Measurements from ENCODE around the gene PKD2L1. TPM values are rescaled to one million over a fixed set of nuclear protein-coding genes. Genes with fewer than 3 reads are reported as not detected.
A peak's percentile ranks its signal among the peaks of the same experiment; 100 is the strongest.

PKD2L1 gene
- total and polyA plus RNA-seq, 10 of the 15 experiments (the other 5 are each of a cell fraction or from before 2014, with no cell fraction given): 0.05 to 0.17 (median 0.08) TPM; not detected in 6

DNA sequence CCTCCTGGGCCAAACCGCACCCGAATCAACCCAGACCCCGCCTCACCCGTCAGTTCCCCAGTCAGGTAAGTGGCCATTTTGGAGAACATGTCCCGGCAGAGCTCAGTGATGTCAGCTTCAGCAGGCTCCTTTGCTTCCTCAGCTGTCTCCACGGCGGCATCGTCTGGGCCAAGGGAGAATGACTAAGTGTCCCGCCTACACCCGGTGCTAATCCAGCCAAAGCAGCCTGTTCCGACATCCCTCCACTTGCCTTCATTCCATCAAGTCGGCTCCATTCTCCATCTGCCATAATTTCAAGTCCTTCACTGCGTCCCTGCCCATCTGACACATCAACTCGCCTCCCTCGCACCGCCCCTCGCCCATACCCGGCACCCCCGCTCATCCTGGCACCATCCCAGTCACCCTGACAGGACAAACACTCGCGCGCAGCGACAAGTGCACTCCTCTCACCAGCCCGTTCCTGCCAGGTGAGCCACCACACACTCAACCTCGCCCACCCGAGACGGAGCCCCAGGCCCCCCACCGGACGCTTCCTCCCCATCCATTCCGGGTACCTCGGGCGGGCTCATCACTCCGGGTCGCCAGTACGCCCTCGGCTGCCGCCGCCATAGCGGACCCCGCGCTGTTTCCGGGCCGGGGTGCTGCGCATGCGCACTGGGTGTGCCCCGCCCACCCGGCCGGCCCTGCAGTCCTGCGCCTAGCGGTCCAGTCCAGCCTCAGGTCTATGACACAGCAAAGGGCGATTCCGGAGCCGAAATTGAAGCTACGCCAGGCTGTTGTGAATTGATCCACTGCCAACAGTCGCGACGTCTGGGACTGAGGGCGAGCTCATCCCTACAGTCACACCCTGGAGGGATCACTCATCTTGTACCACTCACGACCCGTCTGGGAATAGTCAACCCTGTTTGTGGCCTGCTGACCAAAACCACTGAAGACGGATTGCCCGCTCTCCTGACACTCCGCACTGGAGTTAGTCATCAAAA, 43.7 kb downstream of the PKD2L1 start, which contains the start of gene BLOC1S2:
BLOC1S2 (minus strand) TSS at position 630 of the 983 bp plus-strand sequence; CDS start at position 609, 21 bp downstream.
- Histone ChIP-seq H2AFZ (ENCODE audit: control insufficient read depth, low read depth, low read length) (peak within 1 kb of the TSS; percentile 98), H3K36me3 (ENCODE audit: control insufficient read depth in 2 of 2, insufficient read depth in 2 of 2, low read length in 1 of 2) (peaks cover 0 to 7% of the 10 kb centered on the region in 2 experiments; a peak in 2 of 4 replicates), H4K20me1 (ENCODE audit: control insufficient read depth, insufficient read depth) (no peaks in the 10 kb centered on the region), H3K27ac (ENCODE audit: control insufficient read depth, insufficient read depth) (peak within 1 kb of the TSS; percentile 92), H3K4me1 (ENCODE audit: control insufficient read depth, insufficient read depth, low read length) (peaks cover 8% of the 10 kb centered on the region; the same call in 1 of the 2 replicates), H3K27me3 (replicated peaks in 1 of 2; ENCODE audit: control insufficient read depth in 2 of 2, insufficient read depth in 2 of 2, low read length in 1 of 2) (no peaks in the 10 kb centered on the region), H3K4me2 (ENCODE audit: control insufficient read depth, insufficient read depth) (peak within 1 kb of the TSS; percentile 96), H3K4me3 (peak within 1 kb of the TSS; percentile 92), H3K79me2 (ENCODE audit: control insufficient read depth, insufficient read depth, low read length) (peaks cover 47% of the 10 kb centered on the region), H3K9ac (ENCODE audit: control insufficient read depth, insufficient read depth, low read length) (peak within 1 kb of the TSS; percentile 97), H3K9me3 (replicated peaks; ENCODE audit: control insufficient read depth, insufficient read depth, low read length) (no peaks in the 10 kb centered on the region)
- ChIA-PET SMC1A (ENCODE audit: uncharacterized antibody, unreplicated experiment) (interaction anchor here (0.5 to 1.6 kb wide), 2 partner anchors 15 to 49 kb away, joined by 4 read pairs; no protein-coding TSS in a partner anchor), RAD21 (ENCODE audit: unreplicated experiment) (interaction anchor here (1.0 to 1.3 kb wide), 2 partner anchors 59 to 61 kb away, joined by 3 to 4 read pairs; partner anchors contain the start of gene SCD), CTCF (interaction anchor here (0.5 to 1.6 kb wide), 6 partner anchors 17 to 440 kb away, joined by 3 to 5 read pairs (median 3); no protein-coding TSS in a partner anchor), POLR2A (interaction anchor here (0.8 to 1.6 kb wide), 2 partner anchors 60 to 87 kb away, joined by 3 read pairs; partner anchors contain the start of gene SCD)
- FAIRE-seq: peak; percentile 47
- ATAC-seq: peak; percentile 97
- DNase-seq (ENCODE audit: low read depth, low spot score): peak; percentile 61
- in situ Hi-C loops (cut with MboI) (no loop called here), intact Hi-C loops (cut with micrococcal nuclease; ENCODE audit: unreplicated experiment) (loop anchor here (1.0 kb wide), 1 partner anchor 19 kb away; the partner anchor contains the start of gene CWF19L1)
- BruUV-seq (replicated peaks): TSS peak; percentile 96
- WGBS (ENCODE audit: insufficient coverage, insufficient replicate concordance, low lambda C conversion rate, missing lambda C conversion rate): under 1% methylated on average over 60 of the region's 63 CpGs
- peak; percentile 97 for TF ChIP-seq HDGF (IDR thresholded peaks at IDR 0.05)
- TF ChIP-seq NBN (IDR thresholded peaks at IDR 0.05): peak; percentile 90
- 0 out of 2 replicates have a peak, but pooled peaks have one; percentile 16 for TF ChIP-seq RCOR1 (conservative IDR thresholded peaks at IDR 0.05; ENCODE audit: low read depth, low read length)
- no peak for TF ChIP-seq TARDBP (IDR thresholded peaks at IDR 0.05; ENCODE audit: borderline replicate concordance)
- TF ChIP-seq POU2F2 (IDR thresholded peaks at IDR 0.05; ENCODE audit: borderline replicate concordance, low read depth, low read length): peak; percentile 60; the same call in 1 of the 3 replicates
- TF ChIP-seq, protein P1, sequence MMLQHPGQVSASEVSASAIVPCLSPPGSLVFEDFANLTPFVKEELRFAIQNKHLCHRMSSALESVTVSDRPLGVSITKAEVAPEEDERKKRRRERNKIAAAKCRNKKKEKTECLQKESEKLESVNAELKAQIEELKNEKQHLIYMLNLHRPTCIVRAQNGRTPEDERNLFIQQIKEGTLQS (IDR thresholded peaks at IDR 0.05; ENCODE audit: borderline replicate concordance, extremely low read depth, low read depth, low read length): no peak
- TF ChIP-seq GATAD2B (conservative IDR thresholded peaks at IDR 0.05; ENCODE audit: low read depth): peak; percentile 24; the same call in 1 of the 2 replicates
- TF ChIP-seq PKNOX1 (IDR thresholded peaks at IDR 0.05): no peak; the same call in none of the 2 replicates
- no peak for TF ChIP-seq RFX5 (IDR thresholded peaks at IDR 0.05; ENCODE audit: low read depth, low read length)
- no peak; the same call in 1 of the 2 replicates for TF ChIP-seq CBFB (IDR thresholded peaks at IDR 0.05; ENCODE audit: low read depth)
- TF ChIP-seq LARP7 (IDR thresholded peaks at IDR 0.05): peak; percentile 16; the same call in 1 of the 2 replicates
- no peak for TF ChIP-seq CUX1 (IDR thresholded peaks at IDR 0.05; ENCODE audit: insufficient replicate concordance, low read depth, low read length)
